Measurements from ENCODE around the gene DLGAP1.
A peak's percentile ranks its signal among the peaks of the same experiment; 100 is the strongest.

The DLGAP1 gene

DNA sequence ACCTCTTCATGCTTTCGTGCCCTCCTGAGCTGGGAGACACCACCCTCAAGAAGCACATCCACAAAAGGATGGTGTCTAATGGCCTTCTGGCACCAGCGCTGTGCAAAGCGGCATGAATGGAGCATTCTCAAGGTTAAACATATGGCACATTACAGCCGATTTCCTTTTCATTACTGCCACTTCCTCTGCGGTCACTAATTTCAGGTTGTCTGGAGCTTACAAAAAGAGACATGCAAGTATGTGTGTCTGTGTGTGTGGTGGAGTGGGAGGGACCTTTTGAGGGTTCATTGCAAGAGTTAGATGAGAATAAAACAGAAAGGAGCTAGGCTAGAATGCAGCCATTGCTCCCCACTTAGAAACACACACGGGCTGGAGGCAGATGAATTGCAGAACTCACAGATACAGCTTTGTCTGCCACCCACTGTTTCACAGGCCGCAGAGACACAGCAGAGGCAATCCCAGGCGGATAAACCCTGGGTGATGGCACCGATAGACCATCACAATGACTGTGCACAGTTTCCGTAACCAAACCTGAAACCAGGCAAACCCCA lies 929.2 kb downstream of the DLGAP1 start:
- no peaks in the 10 kb centered on the region for H3K27me3 ChIP-seq (ENCODE audit: insufficient read depth, poor library complexity, severe bottlenecking)
- TF ChIP-seq, protein P1, sequence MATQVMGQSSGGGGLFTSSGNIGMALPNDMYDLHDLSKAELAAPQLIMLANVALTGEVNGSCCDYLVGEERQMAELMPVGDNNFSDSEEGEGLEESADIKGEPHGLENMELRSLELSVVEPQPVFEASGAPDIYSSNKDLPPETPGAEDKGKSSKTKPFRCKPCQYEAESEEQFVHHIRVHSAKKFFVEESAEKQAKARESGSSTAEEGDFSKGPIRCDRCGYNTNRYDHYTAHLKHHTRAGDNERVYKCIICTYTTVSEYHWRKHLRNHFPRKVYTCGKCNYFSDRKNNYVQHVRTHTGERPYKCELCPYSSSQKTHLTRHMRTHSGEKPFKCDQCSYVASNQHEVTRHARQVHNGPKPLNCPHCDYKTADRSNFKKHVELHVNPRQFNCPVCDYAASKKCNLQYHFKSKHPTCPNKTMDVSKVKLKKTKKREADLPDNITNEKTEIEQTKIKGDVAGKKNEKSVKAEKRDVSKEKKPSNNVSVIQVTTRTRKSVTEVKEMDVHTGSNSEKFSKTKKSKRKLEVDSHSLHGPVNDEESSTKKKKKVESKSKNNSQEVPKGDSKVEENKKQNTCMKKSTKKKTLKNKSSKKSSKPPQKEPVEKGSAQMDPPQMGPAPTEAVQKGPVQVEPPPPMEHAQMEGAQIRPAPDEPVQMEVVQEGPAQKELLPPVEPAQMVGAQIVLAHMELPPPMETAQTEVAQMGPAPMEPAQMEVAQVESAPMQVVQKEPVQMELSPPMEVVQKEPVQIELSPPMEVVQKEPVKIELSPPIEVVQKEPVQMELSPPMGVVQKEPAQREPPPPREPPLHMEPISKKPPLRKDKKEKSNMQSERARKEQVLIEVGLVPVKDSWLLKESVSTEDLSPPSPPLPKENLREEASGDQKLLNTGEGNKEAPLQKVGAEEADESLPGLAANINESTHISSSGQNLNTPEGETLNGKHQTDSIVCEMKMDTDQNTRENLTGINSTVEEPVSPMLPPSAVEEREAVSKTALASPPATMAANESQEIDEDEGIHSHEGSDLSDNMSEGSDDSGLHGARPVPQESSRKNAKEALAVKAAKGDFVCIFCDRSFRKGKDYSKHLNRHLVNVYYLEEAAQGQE (IDR thresholded peaks at IDR 0.05; ENCODE audit: insufficient replicate concordance, low read depth) = peak; percentile 22
- peak; percentile 94 for TF ChIP-seq SPI1 (IDR thresholded peaks at IDR 0.05; ENCODE audit: borderline replicate concordance, low read depth)
- no peak for TF ChIP-seq CTCF (IDR thresholded peaks at IDR 0.05; ENCODE audit: insufficient read depth, low read length)
- TF ChIP-seq POLR2AphosphoS5 (IDR thresholded peaks at IDR 0.05; ENCODE audit: low read depth) = peak; percentile 97
- peak; percentile 68 for TF ChIP-seq GABPA (IDR thresholded peaks at IDR 0.05; ENCODE audit: low read depth)
- no peak overlapping the region for H3K4me3 ChIP-seq (replicated peaks; ENCODE audit: insufficient read depth, low read length)
- H3K27ac ChIP-seq (replicated peaks) = peak overlapping the region; percentile 34
- DNase-seq (ENCODE audit: low read depth in 1 of 2, low spot score in 1 of 2) = peak; percentile 65 to 97

DNA sequence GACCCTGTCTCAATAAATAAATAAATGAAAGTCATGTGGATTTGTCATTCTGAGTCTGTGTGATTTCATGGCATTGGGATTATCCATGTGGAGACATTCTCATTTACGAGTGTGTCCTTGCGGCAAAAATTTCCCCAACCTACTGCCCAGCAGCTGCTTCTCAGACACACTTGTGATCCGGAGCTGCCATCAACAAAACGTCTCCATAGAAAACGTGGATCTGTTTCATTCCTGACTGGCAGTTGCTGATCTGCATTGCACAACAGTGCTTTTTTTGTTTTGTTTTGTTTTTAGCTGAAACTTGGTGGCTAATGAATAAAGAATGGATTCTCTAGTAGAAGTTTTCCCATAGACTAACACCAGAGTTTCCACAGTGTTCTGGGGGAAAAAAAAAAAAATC lies 930.4 kb downstream of the DLGAP1 start:
- no peak overlapping the region for H3K4me3 ChIP-seq (replicated peaks; ENCODE audit: insufficient read depth, low read length)
- no peak for TF ChIP-seq CTCF (IDR thresholded peaks at IDR 0.05; ENCODE audit: insufficient read depth, low read length)
- TF ChIP-seq, protein P1 (IDR thresholded peaks at IDR 0.05; ENCODE audit: insufficient replicate concordance, low read depth) = no peak
- TF ChIP-seq POLR2AphosphoS5 (IDR thresholded peaks at IDR 0.05; ENCODE audit: low read depth) = no peak
- TF ChIP-seq SPI1 (IDR thresholded peaks at IDR 0.05; ENCODE audit: borderline replicate concordance, low read depth) = no peak
- TF ChIP-seq GABPA (IDR thresholded peaks at IDR 0.05; ENCODE audit: low read depth) = no peak
- H3K27ac ChIP-seq (replicated peaks) = no peak overlapping the region
- no peaks in the 10 kb centered on the region for H3K27me3 ChIP-seq (ENCODE audit: insufficient read depth, poor library complexity, severe bottlenecking)
- DNase-seq (ENCODE audit: low read depth in 1 of 2, low spot score in 1 of 2) = no peak

GRCh38 chr18:3520230-3521085 lies 934.6 kb downstream of the DLGAP1 start:
- TF ChIP-seq GABPA (IDR thresholded peaks at IDR 0.05; ENCODE audit: low read depth) = no peak
- Histone ChIP-seq H3K27ac (replicated peaks) (no peak overlapping the region), H3K27me3 (ENCODE audit: insufficient read depth, poor library complexity, severe bottlenecking) (no peaks in the 10 kb centered on the region), H3K4me3 (replicated peaks; ENCODE audit: insufficient read depth, low read length) (no peak overlapping the region)
- no peak for DNase-seq (ENCODE audit: low read depth in 1 of 2, low spot score in 1 of 2)

DNA sequence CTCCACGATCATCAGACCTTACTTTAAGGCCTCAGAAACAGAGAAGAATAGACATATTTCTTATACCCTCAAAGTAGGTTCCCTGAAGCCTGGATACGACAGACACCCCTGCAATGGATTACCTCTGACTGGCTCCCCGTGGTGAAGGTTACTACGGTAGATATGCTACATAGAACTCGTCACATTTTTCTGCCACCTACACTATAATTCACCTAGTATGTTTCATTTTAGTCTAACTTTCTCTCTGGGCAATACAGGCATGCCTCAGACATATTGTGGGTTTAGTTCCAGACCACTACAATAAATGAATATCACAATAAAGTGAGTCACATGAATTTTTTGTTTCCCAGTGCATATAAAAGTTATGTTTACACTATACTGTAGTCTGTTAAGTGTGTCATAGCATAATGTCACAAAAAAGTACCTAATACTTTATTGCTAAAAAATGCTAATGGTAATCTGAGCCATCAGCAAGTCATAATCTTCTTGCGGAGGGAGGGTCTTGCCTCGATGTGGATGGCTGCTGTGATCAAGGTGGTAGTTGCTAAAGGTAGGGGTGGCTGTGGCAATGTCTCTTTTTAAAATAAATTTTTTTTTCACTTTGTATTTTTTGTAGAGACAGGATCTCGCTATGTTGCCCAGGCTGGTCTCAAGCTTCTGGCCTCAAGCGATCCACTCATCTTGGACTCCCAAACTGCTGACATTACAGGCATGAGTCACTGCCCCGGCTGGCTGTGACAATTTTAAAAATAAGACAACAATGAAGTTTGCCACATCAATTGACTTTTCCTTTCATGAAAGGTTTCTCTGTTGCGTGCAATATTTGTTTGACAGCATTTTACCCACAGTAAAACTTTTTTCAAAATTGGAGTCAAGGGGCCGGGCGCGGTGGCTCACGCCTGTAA lies 940.5 kb downstream of the DLGAP1 start:
- no peak for DNase-seq (ENCODE audit: low read depth in 1 of 2, low spot score in 1 of 2)
- Histone ChIP-seq H3K27ac (replicated peaks) (no peak overlapping the region), H3K27me3 (ENCODE audit: insufficient read depth, poor library complexity, severe bottlenecking) (no peaks in the 10 kb centered on the region), H3K4me3 (replicated peaks; ENCODE audit: insufficient read depth, low read length) (no peak overlapping the region)
- TF ChIP-seq POLR2AphosphoS5 (IDR thresholded peaks at IDR 0.05; ENCODE audit: low read depth) (no peak), GABPA (IDR thresholded peaks at IDR 0.05; ENCODE audit: low read depth) (no peak), CTCF (IDR thresholded peaks at IDR 0.05; ENCODE audit: insufficient read depth, low read length) (no peak), SPI1 (IDR thresholded peaks at IDR 0.05; ENCODE audit: borderline replicate concordance, low read depth) (no peak)
- TF ChIP-seq, protein P1 (IDR thresholded peaks at IDR 0.05; ENCODE audit: insufficient replicate concordance, low read depth) = no peak

Measured in HL-60 (cell line).